Myocyte (in vitro differentiated cells): ENCODE results near the gene TKFC. TPM values are rescaled to one million over a fixed set of nuclear protein-coding genes. Genes with fewer than 3 reads are reported as not detected.

Source experiments
- DNase-seq: peaks from one replicate; pipeline ENCODE4 v3.0.0-alpha.2; 2012; ENCODE audit warnings: low read depth
- polyA plus RNA-seq: library from polyadenylated mRNA; unstranded; fragments of >200 nt; gene quantifications from one replicate; pipeline ENCODE4 v1.2.1, GENCODE V29; 2012; ENCODE audit warnings: missing spikeins
- total RNA-seq: library from RNA; depleted of rRNA; stranded (reverse); fragments of >200 nt; gene quantifications from 2 replicates; pipeline ENCODE4 v1.2.3, GENCODE V29; 2014

Gene TKFC
- 32.1 and 37.3 TPM in 2 replicates for total RNA-seq
- 36.2 TPM for polyA plus RNA-seq

DNA sequence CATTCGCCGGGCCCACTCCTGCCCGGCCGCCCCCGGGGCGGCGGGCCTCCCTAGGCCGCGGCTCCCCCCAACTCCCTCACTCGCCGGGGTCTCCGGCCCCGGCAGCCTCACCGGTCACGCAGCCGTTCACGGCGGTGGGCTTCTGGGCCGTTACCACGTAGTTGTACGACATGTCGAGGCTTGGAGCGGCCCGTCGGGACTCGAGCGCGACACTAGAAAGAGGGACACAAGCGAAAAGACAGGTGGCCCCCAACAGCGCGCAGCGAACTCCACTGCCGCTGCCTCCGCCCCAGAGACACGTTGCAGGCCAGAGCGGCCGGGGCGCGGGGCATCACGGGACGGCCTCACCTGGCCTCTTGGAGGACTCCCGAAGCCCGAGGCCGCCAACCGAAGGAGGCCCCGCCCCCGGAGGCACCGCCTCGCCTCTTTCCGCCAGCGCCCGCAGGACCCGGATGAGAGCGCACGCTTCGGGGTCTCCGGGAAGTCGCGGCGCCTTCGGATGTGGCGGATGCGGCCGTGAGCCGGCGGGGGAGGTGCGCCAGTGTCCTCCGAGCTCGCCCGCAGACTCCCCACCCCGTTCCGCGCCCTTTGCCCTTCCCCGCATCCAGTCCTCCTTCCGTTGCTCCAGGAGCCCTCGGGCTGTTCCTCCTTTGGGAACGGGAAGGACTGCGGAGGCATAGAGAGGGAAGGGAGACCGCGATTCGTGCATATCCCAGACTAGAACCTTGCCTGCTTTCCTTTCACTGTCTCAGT is at the start of gene TKFC, which contains the start of gene DDB1:
TKFC (plus strand) TSS at position 432 of the 753 bp plus-strand sequence. CDS start 1,501 bp downstream, outside the sequence.
DDB1 (minus strand) TSS at position 309 of the 753 bp plus-strand sequence; CDS start at position 172, 137 bp downstream.
- peak; percentile 94 for DNase-seq

- no peak for DNase-seq
These were observed 49.4 kb upstream of the TKFC start for GRCh38 chr11:61283613-61284012.

DNA sequence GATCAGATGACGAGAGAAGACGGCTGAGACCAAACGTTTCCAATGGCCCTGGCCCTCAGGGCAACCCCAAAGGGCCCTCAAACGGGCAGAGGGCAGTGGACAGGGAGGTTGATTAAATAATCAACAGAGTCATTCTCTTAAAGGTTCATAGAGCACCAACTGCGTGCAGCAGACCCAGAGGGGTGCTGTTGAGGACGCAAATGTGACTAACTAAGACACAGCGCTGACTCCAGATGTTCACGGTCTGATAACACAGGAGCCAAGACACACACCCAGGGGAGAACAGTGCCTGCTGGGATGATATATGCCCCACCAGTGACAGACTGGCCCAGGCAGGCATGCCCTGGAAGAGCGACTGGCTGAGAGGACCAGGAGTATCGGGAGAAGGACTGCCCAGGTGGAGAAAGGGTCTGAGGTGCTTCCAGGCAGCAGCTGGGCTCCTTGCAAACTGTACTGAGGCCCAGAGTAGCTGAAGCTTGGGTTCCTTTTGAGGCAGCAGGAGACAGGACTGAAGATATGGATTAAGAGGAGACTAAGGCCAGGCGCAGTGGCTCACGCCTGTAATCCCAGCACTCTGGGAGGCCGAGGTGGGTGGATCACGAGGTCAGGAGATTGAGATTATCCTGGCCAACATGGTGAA is 45.6 kb upstream of the TKFC start:
- DNase-seq = no peak

DNA sequence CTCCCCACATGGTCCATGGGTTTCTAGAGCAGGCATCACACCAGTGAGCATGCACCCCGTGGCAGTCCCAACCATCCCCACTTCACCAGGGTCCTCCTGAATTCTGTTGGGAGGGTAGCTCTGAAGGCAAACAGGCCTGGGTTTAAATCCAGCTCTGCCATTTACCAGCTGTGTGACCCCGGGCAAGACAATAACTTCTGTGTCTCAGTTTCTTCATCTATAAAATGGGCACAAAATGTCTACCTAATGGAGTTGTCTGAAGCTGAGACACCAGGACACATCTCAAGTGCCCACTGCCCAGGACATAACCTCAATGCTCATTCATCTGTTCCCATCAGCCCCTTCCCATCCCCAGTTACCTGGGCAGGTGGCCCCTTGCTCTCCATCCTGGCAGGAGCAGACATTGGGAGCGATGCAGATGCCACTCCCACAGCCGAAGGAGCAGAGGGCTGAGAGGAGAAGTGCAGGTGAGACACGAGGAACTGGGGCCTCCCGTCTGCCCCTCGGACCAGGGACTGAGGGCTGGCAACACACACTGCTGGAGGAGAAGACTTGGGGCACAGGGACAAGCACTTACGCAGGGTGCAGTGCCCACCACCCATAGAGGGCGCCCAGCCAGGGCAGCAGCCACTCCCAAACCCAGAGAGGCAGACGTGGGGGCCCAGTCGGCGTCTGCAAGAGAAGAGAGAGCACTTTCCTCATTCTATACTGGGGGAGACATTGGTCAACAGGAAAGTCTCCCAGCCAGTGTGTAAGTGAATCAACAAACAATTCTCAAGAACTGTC is 41.9 kb upstream of the TKFC start:
- DNase-seq = no peak

DNA sequence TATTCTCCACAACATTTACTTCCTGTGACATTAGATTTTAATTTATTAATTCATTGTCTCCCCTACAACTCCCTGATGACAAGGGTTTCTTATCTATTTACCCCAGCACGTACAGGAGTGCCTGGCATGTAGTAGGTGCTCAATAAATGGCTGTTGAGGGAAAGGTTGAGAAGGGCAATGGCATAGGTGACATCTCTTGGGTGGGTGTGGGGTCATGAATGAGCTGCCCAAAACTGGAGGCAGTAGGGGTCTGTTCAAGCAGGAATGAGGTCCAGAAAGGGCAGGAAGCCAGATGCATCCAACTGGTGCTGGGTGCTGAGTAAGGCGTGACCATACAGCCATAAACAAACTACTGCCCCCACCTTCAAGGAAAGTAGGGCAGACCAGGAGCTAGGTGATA is 40.7 kb upstream of the TKFC start:
- DNase-seq = no peak

DNA sequence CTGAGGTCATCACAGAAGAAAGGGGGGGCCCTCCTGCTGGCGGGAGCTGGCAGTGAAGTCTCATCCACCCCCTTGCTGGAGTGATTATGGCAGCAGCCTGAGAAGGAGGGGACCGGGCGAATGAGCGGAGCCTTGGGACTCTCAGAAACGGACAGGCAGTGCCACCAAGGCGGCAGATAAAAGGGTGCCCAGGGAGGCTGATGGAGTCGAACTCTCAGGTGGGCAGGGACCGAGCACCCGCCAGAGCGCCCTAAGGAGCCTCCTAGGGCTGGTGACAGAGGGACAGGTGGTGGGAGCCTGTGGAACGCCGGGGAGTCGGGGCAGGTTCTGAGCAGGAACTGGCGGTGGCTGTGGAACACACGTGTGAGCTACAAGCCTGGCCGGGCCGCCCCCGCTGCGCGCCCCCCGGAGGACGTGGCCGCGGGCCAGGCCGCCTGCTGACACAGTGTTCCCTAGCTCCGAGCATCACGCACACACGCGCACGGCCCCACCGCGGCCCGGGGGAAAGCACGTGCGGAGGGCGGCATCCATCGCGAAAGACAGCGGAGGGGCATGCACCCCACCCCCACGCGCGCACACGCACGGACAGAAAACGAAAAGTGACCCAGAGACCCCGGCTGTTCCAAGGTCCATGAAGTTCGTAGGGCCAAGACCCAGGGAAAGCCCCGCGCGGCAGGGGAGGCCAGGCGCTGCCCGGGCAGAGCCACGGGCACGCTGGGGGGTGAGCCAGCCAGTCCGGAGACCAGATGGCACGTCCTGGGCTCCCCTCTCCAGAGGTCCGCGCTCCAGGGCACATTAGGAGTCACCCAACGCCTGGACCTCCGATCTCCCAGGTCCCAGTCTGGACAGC is 38.9 kb upstream of the TKFC start:
- peak; percentile 67 for DNase-seq

- no peak for DNase-seq
These were observed 38.1 kb upstream of the TKFC start, which contains the start of gene VWCE for GRCh38 chr11:61294717-61295595. Gene VWCE, minus strand, starts transcription at chr11:61295316. Its CDS starts 279 bp downstream, at chr11:61295037.

- peak; percentile 65 for DNase-seq
These were observed 37.5 kb upstream of the TKFC start for GRCh38 chr11:61295596-61295926.

DNA sequence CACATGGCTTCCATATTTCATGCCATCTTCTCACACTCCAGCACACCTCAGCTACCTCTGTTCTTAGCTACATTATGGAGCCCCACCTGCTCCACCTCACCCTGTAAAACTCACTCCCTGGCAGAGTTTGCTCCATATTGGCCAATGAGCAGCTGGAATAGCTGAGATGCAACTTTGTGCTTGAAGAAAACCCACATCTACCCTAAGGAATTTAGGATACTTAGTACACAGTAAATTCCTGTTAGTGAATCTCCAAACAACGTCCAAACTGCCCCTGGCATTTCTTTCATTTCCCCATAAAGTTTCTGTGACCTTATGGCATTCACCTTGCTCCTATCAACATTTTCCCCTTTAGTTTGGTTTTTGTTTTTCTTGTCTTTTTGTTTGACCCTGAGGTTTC is 35.7 kb upstream of the TKFC start:
- no peak for DNase-seq

GRCh38 chr11:61297746-61298145 is 35.3 kb upstream of the TKFC start:
- peak; percentile 97 for DNase-seq

DNA sequence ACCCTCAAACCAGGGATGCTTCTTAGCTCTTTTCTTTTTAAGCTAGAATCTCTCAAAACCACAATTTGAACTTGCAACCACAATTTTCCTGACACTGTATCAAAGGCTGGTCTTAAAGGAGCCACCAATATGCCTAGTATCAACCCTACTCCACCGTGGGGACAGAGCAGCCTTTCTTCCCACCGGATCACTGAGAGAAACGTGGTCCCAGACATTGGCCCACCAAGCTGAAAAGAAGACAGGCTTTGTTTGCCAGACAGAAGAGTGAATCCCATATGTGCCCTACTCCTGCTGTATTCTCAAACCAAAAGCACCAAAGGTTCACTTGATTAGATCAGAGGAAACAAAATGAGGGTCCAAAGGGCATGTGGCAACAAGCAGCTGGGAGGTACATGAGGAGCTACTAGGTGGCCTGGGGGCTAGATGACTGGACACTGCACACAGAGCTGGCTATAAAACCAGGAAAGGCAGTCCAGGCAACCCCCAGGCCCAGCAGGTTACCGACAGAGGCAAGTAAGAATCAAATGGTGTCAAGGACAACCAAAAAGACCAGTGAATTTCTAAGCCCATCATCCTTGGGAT is 34.3 kb upstream of the TKFC start:
- DNase-seq = peak; percentile 31

DNA sequence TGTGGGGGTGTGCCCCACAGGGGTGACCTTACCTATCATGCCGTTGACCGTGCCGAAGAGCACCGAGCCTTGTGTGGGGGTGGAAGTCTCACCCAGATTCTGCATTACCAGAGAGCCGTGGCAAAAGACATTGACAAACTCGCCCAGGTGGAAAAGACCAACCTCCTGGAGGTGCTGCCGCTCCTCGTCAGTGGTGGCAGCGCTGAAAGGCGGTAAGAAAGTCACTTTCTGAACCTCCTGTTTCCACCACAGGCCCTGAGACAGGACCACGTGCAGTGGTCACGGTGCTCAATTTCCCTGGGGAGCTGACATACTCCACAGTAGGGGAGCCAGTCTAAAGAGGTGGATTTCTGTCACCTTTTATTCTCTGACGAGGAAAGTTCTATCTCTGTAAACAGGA is 30.5 kb upstream of the TKFC start:
- no peak for DNase-seq

DNA sequence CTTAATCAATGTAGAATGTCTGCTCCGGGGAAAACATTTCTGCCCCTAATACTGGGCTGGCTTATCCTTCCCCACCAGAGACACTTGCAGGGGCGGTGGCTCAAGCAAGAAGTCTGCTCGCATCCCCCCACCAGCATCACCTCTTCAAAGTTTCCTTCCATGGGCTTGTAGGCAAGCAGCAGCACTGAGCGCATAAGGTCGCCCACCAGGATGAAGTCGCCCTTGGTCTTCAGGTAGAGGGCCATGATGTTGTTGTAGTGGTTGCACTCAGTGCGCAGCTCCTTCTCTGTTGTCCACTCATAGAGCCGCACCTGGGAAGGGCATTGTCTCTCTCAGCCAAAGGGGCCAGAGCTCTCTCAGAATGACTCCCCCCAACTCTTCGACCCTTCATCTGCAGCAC is 29.3 kb upstream of the TKFC start:
- DNase-seq = no peak

DNA sequence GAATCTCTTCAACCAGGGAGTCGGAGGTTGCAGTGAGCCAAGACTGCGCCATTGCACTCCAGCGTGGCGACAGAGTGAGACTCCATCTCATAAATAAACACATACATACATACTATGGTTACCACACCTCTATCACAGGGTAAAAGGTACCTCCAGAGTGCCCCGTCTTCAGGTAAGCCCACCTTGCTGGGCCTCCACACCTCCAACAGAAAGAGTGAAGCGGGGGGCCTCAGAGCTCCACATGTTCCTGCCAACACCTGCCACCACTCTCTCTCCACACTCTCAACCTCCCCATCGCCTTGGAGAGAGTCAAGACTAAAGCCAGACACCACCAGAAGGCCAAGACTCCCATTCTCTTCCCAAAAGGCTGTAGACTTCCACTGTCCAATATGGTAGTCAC is 27.6 kb upstream of the TKFC start:
- no peak for DNase-seq

- DNase-seq = no peak
These were observed 26.8 kb upstream of the TKFC start for GRCh38 chr11:61306221-61306620.

- DNase-seq = peak; percentile 21
These were observed 25.7 kb upstream of the TKFC start for GRCh38 chr11:61307354-61307753.

- no peak for DNase-seq
These were observed 23.9 kb upstream of the TKFC start for GRCh38 chr11:61309141-61309540.

- peak; percentile 48 for DNase-seq
These were observed 23.3 kb upstream of the TKFC start for GRCh38 chr11:61309739-61310138.

DNA sequence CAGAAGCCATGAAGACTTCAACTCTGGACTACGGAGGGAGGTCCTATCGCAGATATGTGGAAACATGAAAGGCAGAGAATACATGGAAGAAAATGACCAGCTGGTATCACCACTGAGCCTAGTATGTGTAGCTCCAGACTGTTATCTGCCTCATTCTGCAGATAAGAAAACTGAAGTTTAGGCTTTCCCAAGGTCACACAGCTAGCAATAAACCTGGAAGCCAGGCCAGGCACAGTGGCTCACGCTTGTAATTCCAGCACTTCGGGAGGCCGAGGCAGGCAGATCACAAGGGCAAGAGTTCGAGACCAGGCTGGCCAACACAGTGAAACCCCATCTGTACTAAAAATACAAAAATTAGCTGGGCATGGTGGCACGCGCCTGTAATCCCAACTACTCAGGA is 22.3 kb upstream of the TKFC start:
- no peak for DNase-seq

DNA sequence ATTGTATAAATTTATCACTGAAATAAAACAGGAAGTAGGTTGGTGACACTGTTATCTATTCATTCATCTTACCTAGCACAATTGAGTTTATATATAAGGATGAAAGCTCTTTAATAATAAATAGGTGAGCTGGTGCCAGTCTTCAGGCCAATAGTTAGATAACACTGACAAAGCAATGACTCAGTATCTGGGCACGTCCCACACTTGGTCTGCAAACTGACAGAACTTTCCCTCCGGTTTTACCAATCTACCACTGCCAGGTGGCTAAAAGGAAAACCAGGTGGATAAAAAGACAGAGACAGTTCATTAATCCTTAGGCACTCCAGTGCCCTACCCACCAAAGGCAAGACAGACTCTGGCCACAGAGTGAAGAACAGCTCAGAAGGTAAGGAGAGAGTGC is 17.8 kb upstream of the TKFC start:
- no peak for DNase-seq
